ENCODE data around the gene EVI5L. TPM values are rescaled to one million over a fixed set of nuclear protein-coding genes. Genes with fewer than 3 reads are reported as not detected.

EVI5L gene
- total RNA-seq, 1 experiment from 2014 or later: 12.2 TPM

- no peaks in the 10 kb centered on the region for H3K27me3 Mint-ChIP-seq (ENCODE audit: unreplicated experiment)
- TF ChIP-seq CTCF (IDR thresholded peaks at IDR 0.05; ENCODE audit: unreplicated experiment): no peak
- no peaks in the 10 kb centered on the region for H3K9me3 Mint-ChIP-seq (ENCODE audit: low read depth, unreplicated experiment)
- no peak for DNase-seq
- no TSS peak for BruUV-seq (replicated peaks)
- intact Hi-C loops (cut with micrococcal nuclease; ENCODE audit: unreplicated experiment): no loop called here
- no peak overlapping the region for H3K4me3 Mint-ChIP-seq (ENCODE audit: low read depth, unreplicated experiment)
- peaks cover 16% of the 10 kb centered on the region for H3K4me1 Mint-ChIP-seq (ENCODE audit: low read depth, unreplicated experiment)
- no peak overlapping the region for H3K27ac Mint-ChIP-seq (ENCODE audit: unreplicated experiment)
- peaks cover 49% of the 10 kb centered on the region for H3K36me3 Mint-ChIP-seq (ENCODE audit: insufficient read depth, unreplicated experiment)
- CTCF ChIA-PET: no interaction called here
These were observed 77.1 kb downstream of the EVI5L start for GRCh38 chr19:7907122-7907521.

- no peak for DNase-seq
- H3K9me3 Mint-ChIP-seq (ENCODE audit: low read depth, unreplicated experiment): no peaks in the 10 kb centered on the region
- CTCF ChIA-PET: no interaction called here
- H3K4me3 Mint-ChIP-seq (ENCODE audit: low read depth, unreplicated experiment): no peak overlapping the region
- no peak overlapping the region for H3K27ac Mint-ChIP-seq (ENCODE audit: unreplicated experiment)
- intact Hi-C loops (cut with micrococcal nuclease; ENCODE audit: unreplicated experiment): no loop called here
- peaks cover 16% of the 10 kb centered on the region for H3K4me1 Mint-ChIP-seq (ENCODE audit: low read depth, unreplicated experiment)
- H3K27me3 Mint-ChIP-seq (ENCODE audit: unreplicated experiment): no peaks in the 10 kb centered on the region
- TF ChIP-seq CTCF (IDR thresholded peaks at IDR 0.05; ENCODE audit: unreplicated experiment): no peak
- H3K36me3 Mint-ChIP-seq (ENCODE audit: insufficient read depth, unreplicated experiment): peaks cover 49% of the 10 kb centered on the region
- BruUV-seq (replicated peaks): no TSS peak
These were observed 77.5 kb downstream of the EVI5L start for GRCh38 chr19:7907544-7907943.

- H3K4me3 Mint-ChIP-seq (ENCODE audit: low read depth, unreplicated experiment): no peak overlapping the region
- H3K27ac Mint-ChIP-seq (ENCODE audit: unreplicated experiment): no peak overlapping the region
- DNase-seq: no peak
- H3K9me3 Mint-ChIP-seq (ENCODE audit: low read depth, unreplicated experiment): no peaks in the 10 kb centered on the region
- no peak for TF ChIP-seq CTCF (IDR thresholded peaks at IDR 0.05; ENCODE audit: unreplicated experiment)
- peaks cover 46% of the 10 kb centered on the region for H3K36me3 Mint-ChIP-seq (ENCODE audit: insufficient read depth, unreplicated experiment)
- BruUV-seq (replicated peaks): no TSS peak
- CTCF ChIA-PET: interaction anchor here (0.7 kb wide), 1 partner anchor 239 kb away, joined by 3 read pairs; no protein-coding TSS in a partner anchor
- no peaks in the 10 kb centered on the region for H3K27me3 Mint-ChIP-seq (ENCODE audit: unreplicated experiment)
- intact Hi-C loops (cut with micrococcal nuclease; ENCODE audit: unreplicated experiment): no loop called here
- peaks cover 16% of the 10 kb centered on the region for H3K4me1 Mint-ChIP-seq (ENCODE audit: low read depth, unreplicated experiment)
These were observed 78.2 kb downstream of the EVI5L start for GRCh38 chr19:7908078-7908699.

GRCh38 chr19:7908742-7909461 lies 78.9 kb downstream of the EVI5L start:
- Mint-ChIP-seq H3K36me3 (ENCODE audit: insufficient read depth, unreplicated experiment) (peaks cover 41% of the 10 kb centered on the region), H3K9me3 (ENCODE audit: low read depth, unreplicated experiment) (no peaks in the 10 kb centered on the region), H3K4me3 (ENCODE audit: low read depth, unreplicated experiment) (no peak overlapping the region), H3K27ac (ENCODE audit: unreplicated experiment) (no peak overlapping the region), H3K4me1 (ENCODE audit: low read depth, unreplicated experiment) (peaks cover 16% of the 10 kb centered on the region), H3K27me3 (ENCODE audit: unreplicated experiment) (no peaks in the 10 kb centered on the region)
- no TSS peak for BruUV-seq (replicated peaks)
- intact Hi-C loops (cut with micrococcal nuclease; ENCODE audit: unreplicated experiment): no loop called here
- TF ChIP-seq CTCF (IDR thresholded peaks at IDR 0.05; ENCODE audit: unreplicated experiment): no peak
- no peak for DNase-seq
- CTCF ChIA-PET: interaction anchor here (0.7 kb wide), 1 partner anchor 240 kb away, joined by 3 read pairs; no protein-coding TSS in a partner anchor
